Ovary (tissue), 3 donors: Measurements from ENCODE around the gene C1QC.

Experiments used
- POLR2A ChIP-seq: fragments of 450-650 bp; IDR thresholded peaks from one replicate; pipeline ENCODE4 v1.6.1; 2017; ENCODE audit warnings: antibody characterized with exemption, mild to moderate bottlenecking, moderate library complexity
- TF ChIP-seq, protein P1 (sequence below), 3 donors: fragments of 450-650 bp in 2 of 3; fragments of 200-600 bp in 1 of 3; IDR thresholded peaks; one replicate each; pipeline versions ENCODE4 v1.5.1 to v1.8.0; 2016 to 2022; ENCODE audit warnings: antibody characterized with exemption in 3 of 3, mild to moderate bottlenecking in 1 of 3
- donor health status: DM: no; HTN: no; CAD: no.

DNA sequence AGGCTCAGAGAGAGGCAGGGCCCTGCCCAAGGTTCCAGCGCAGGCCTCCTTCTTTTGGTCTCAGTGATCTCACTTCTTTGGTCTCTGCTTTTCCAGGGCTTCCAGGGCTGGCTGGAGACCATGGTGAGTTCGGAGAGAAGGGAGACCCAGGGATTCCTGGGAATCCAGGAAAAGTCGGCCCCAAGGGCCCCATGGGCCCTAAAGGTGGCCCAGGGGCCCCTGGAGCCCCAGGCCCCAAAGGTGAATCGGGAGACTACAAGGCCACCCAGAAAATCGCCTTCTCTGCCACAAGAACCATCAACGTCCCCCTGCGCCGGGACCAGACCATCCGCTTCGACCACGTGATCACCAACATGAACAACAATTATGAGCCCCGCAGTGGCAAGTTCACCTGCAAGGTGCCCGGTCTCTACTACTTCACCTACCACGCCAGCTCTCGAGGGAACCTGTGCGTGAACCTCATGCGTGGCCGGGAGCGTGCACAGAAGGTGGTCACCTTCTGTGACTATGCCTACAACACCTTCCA is 17.3 kb downstream of the C1QC start:
- TF ChIP-seq, protein P1, sequence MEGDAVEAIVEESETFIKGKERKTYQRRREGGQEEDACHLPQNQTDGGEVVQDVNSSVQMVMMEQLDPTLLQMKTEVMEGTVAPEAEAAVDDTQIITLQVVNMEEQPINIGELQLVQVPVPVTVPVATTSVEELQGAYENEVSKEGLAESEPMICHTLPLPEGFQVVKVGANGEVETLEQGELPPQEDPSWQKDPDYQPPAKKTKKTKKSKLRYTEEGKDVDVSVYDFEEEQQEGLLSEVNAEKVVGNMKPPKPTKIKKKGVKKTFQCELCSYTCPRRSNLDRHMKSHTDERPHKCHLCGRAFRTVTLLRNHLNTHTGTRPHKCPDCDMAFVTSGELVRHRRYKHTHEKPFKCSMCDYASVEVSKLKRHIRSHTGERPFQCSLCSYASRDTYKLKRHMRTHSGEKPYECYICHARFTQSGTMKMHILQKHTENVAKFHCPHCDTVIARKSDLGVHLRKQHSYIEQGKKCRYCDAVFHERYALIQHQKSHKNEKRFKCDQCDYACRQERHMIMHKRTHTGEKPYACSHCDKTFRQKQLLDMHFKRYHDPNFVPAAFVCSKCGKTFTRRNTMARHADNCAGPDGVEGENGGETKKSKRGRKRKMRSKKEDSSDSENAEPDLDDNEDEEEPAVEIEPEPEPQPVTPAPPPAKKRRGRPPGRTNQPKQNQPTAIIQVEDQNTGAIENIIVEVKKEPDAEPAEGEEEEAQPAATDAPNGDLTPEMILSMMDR (IDR thresholded peaks at IDR 0.05) = no peak
- TF ChIP-seq POLR2A = no peak
